SK-N-SH treated with all-trans-retinoic acid at 6 μM for 48 hours (cell line): ENCODE measurements around the gene ART1.

Experiments used
- ATAC-seq: fragments of 200-7000 bp; cut with Tn5 transposase; 3 replicates; pipeline ENCODE4 v1.9.1; 2020; ENCODE audit warnings: mild to moderate bottlenecking, moderate library complexity
- ARNTL ChIP-seq: fragments of 450-650 bp; formaldehyde crosslinking; IDR thresholded peaks from 2 replicates; pipeline ENCODE4 v1.5.0; 2020; ENCODE audit warnings: low read depth, mild to moderate bottlenecking, moderate library complexity, borderline replicate concordance
- CSDC2 ChIP-seq: fragments of 250-450 bp; sonication (Bioruptor Pico); IDR thresholded peaks from 2 replicates; pipeline ENCODE4 v1.5.0; 2020; ENCODE audit warnings: mild to moderate bottlenecking, moderate library complexity
- CSRNP3 ChIP-seq: fragments of 250-450 bp; sonication (Bioruptor Pico); IDR thresholded peaks from 2 replicates; pipeline ENCODE4 v1.5.1; 2021; ENCODE audit warnings: mild to moderate bottlenecking, moderate library complexity
- ESRRG ChIP-seq: fragments of 250-450 bp; sonication (Bioruptor Pico); IDR thresholded peaks from 2 replicates; pipeline ENCODE4 v1.6.1; 2021; ENCODE audit warnings: mild to moderate bottlenecking
- GLIS3 ChIP-seq: fragments of 250-450 bp; sonication (Bioruptor Pico); IDR thresholded peaks from 2 replicates; pipeline ENCODE4 v1.5.0; 2020; ENCODE audit warnings: mild to moderate bottlenecking, moderate library complexity
- ISL1 ChIP-seq: fragments of 250-450 bp; sonication (Bioruptor Pico); IDR thresholded peaks from 2 replicates; pipeline ENCODE4 v2.1.2; 2022; ENCODE audit warnings: mild to moderate bottlenecking, moderate library complexity
- OSR1 ChIP-seq: fragments of 250-450 bp; sonication (Bioruptor Pico); IDR thresholded peaks from 2 replicates; pipeline ENCODE4 v1.8.0; 2022; ENCODE audit warnings: moderate library complexity, mild to moderate bottlenecking, inconsistent platforms
- PPARA ChIP-seq: fragments of 250-450 bp; sonication (Bioruptor Pico); IDR thresholded peaks from 2 replicates; pipeline ENCODE4 v1.5.0; 2020; ENCODE audit warnings: mild to moderate bottlenecking, borderline replicate concordance
- RARB ChIP-seq: fragments of 250-450 bp; sonication (Bioruptor Pico); IDR thresholded peaks from 2 replicates; pipeline ENCODE4 v1.8.0; 2021; ENCODE audit warnings: mild to moderate bottlenecking, moderate library complexity
- SNAI2 ChIP-seq: fragments of 250-450 bp; sonication (Bioruptor Pico); IDR thresholded peaks from 2 replicates; pipeline ENCODE4 v1.5.0; 2020; ENCODE audit warnings: mild to moderate bottlenecking, moderate library complexity
- TCF4 ChIP-seq: fragments of 250-450 bp; sonication (Bioruptor Pico); IDR thresholded peaks from 2 replicates; pipeline ENCODE4 v1.8.0; 2021; ENCODE audit warnings: mild to moderate bottlenecking, moderate library complexity, borderline replicate concordance
- TOX ChIP-seq: fragments of 250-450 bp; sonication (Bioruptor Pico); IDR thresholded peaks from 2 replicates; pipeline ENCODE4 v1.8.0; 2021; ENCODE audit warnings: mild to moderate bottlenecking, moderate library complexity, borderline replicate concordance
- ZC3H10 ChIP-seq: fragments of 250-450 bp; sonication (Bioruptor Pico); IDR thresholded peaks from 2 replicates; pipeline ENCODE4 v1.5.1; 2021; ENCODE audit warnings: mild to moderate bottlenecking, moderate library complexity
- ZFP3 ChIP-seq: fragments of 250-450 bp; sonication (Bioruptor Pico); IDR thresholded peaks from 2 replicates; pipeline ENCODE4 v1.5.0; 2020; ENCODE audit warnings: mild to moderate bottlenecking, moderate library complexity
- ZFP30 ChIP-seq: fragments of 450-650 bp; formaldehyde crosslinking; IDR thresholded peaks from 2 replicates; pipeline ENCODE4 v1.5.0; 2022; ENCODE audit warnings: mild to moderate bottlenecking, moderate library complexity
- ZNF565 ChIP-seq: fragments of 450-650 bp; formaldehyde crosslinking; conservative IDR thresholded peaks from 2 replicates; pipeline ENCODE4 v1.5.0; 2020; ENCODE audit warnings: low read depth, mild to moderate bottlenecking, moderate library complexity
- ZNF70 ChIP-seq: fragments of 450-650 bp; formaldehyde crosslinking; IDR thresholded peaks from 2 replicates; pipeline ENCODE4 v1.5.0; 2020; ENCODE audit warnings: mild to moderate bottlenecking, moderate library complexity
- ZNF8 ChIP-seq: fragments of 450-650 bp; formaldehyde crosslinking; IDR thresholded peaks from 2 replicates; pipeline ENCODE4 v1.5.0; 2020; ENCODE audit warnings: mild to moderate bottlenecking, moderate library complexity
- TF ChIP-seq, protein P1 (sequence below): fragments of 250-450 bp; sonication (Bioruptor Pico); IDR thresholded peaks from 2 replicates; pipeline ENCODE4 v1.8.0; 2020; ENCODE audit warnings: mild to moderate bottlenecking, moderate library complexity, borderline replicate concordance
- TF ChIP-seq, protein P2 (sequence below): fragments of 250-450 bp; sonication (Bioruptor Pico); IDR thresholded peaks from 2 replicates; pipeline ENCODE4 v1.8.0; 2021; ENCODE audit warnings: low read depth, mild to moderate bottlenecking, moderate library complexity, borderline replicate concordance
- TF ChIP-seq, protein P3 (sequence below): fragments of 250-450 bp; sonication (Bioruptor Pico); IDR thresholded peaks from 2 replicates; pipeline ENCODE4 v1.5.0; 2020; ENCODE audit warnings: mild to moderate bottlenecking, moderate library complexity

The ART1 gene

DNA sequence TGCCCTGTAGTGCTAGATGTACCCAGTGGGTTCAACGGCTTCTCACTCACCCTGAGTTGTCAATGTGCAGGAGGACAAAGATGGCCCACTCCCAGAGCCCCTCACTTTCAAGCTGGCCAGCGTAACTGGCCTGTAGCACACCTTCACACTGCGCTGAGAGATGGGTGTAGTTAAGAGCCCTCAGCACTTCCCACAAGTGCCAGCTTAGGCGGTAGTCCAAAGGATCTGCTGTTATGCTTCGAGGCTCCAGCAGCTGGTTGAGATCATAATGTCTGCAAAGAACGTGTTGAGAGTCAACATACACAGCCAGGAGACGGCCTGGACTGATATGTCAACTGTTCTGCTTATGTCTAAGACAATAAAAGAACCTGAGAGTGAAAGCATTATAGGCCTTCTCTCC lies 41.0 kb downstream of the ART1 start (continued):
- TF ChIP-seq SNAI2 (no peak), PPARA (no peak)
- TF ChIP-seq, protein P1, sequence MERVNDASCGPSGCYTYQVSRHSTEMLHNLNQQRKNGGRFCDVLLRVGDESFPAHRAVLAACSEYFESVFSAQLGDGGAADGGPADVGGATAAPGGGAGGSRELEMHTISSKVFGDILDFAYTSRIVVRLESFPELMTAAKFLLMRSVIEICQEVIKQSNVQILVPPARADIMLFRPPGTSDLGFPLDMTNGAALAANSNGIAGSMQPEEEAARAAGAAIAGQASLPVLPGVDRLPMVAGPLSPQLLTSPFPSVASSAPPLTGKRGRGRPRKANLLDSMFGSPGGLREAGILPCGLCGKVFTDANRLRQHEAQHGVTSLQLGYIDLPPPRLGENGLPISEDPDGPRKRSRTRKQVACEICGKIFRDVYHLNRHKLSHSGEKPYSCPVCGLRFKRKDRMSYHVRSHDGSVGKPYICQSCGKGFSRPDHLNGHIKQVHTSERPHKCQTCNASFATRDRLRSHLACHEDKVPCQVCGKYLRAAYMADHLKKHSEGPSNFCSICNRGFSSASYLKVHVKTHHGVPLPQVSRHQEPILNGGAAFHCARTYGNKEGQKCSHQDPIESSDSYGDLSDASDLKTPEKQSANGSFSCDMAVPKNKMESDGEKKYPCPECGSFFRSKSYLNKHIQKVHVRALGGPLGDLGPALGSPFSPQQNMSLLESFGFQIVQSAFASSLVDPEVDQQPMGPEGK: no peak

- TF ChIP-seq ESRRG (no peak), ISL1 (CRISPR knock-in tag) (no peak), ZFP3 (no peak), ZC3H10 (no peak), TOX (CRISPR knock-in tag) (no peak)
- no peak for ATAC-seq
Observed at GRCh38 chr11:3686751-3687150, 41.8 kb downstream of the ART1 start.

- TF ChIP-seq CSRNP3 (no peak), GLIS3 (CRISPR knock-in tag) (no peak), ARNTL (CRISPR knock-in tag) (no peak), SNAI2 (no peak), CSDC2 (CRISPR knock-in tag) (no peak), ZFP3 (no peak), ZNF565 (CRISPR knock-in tag) (no peak), ZNF8 (CRISPR knock-in tag) (no peak), ZNF70 (CRISPR knock-in tag) (no peak)
- no peak for ATAC-seq
Observed at GRCh38 chr11:3700410-3700809, 55.5 kb downstream of the ART1 start.

- no peak for ATAC-seq
- TF ChIP-seq ISL1 (CRISPR knock-in tag): no peak
- no peak for TF ChIP-seq RARB (CRISPR knock-in tag)
- no peak for TF ChIP-seq ZNF8 (CRISPR knock-in tag)
- TF ChIP-seq, protein P2, sequence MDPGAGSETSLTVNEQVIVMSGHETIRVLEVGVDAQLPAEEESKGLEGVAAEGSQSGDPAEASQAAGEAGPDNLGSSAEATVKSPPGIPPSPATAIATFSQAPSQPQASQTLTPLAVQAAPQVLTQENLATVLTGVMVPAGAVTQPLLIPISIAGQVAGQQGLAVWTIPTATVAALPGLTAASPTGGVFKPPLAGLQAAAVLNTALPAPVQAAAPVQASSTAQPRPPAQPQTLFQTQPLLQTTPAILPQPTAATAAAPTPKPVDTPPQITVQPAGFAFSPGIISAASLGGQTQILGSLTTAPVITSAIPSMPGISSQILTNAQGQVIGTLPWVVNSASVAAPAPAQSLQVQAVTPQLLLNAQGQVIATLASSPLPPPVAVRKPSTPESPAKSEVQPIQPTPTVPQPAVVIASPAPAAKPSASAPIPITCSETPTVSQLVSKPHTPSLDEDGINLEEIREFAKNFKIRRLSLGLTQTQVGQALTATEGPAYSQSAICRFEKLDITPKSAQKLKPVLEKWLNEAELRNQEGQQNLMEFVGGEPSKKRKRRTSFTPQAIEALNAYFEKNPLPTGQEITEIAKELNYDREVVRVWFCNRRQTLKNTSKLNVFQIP: no peak
- TF ChIP-seq OSR1 (CRISPR knock-in tag): no peak
- TF ChIP-seq ZFP30 (CRISPR knock-in tag): no peak
- no peak for TF ChIP-seq ESRRG
- TF ChIP-seq, protein P1: no peak
- no peak for TF ChIP-seq PPARA
- no peak for TF ChIP-seq SNAI2
- TF ChIP-seq ZC3H10: no peak
- TF ChIP-seq TCF4 (CRISPR knock-in tag): no peak
- no peak for TF ChIP-seq GLIS3 (CRISPR knock-in tag)
- no peak for TF ChIP-seq CSRNP3
- no peak for TF ChIP-seq TOX (CRISPR knock-in tag)
- no peak for TF ChIP-seq ZNF70 (CRISPR knock-in tag)
Observed at GRCh38 chr11:3700910-3701309, 56.0 kb downstream of the ART1 start.

GRCh38 chr11:3703383-3703782 lies 58.5 kb downstream of the ART1 start:
- no peak for TF ChIP-seq OSR1 (CRISPR knock-in tag)
- TF ChIP-seq ISL1 (CRISPR knock-in tag): no peak
- TF ChIP-seq ARNTL (CRISPR knock-in tag): no peak
- no peak for TF ChIP-seq RARB (CRISPR knock-in tag)
- TF ChIP-seq PPARA: no peak
- TF ChIP-seq, protein P3, sequence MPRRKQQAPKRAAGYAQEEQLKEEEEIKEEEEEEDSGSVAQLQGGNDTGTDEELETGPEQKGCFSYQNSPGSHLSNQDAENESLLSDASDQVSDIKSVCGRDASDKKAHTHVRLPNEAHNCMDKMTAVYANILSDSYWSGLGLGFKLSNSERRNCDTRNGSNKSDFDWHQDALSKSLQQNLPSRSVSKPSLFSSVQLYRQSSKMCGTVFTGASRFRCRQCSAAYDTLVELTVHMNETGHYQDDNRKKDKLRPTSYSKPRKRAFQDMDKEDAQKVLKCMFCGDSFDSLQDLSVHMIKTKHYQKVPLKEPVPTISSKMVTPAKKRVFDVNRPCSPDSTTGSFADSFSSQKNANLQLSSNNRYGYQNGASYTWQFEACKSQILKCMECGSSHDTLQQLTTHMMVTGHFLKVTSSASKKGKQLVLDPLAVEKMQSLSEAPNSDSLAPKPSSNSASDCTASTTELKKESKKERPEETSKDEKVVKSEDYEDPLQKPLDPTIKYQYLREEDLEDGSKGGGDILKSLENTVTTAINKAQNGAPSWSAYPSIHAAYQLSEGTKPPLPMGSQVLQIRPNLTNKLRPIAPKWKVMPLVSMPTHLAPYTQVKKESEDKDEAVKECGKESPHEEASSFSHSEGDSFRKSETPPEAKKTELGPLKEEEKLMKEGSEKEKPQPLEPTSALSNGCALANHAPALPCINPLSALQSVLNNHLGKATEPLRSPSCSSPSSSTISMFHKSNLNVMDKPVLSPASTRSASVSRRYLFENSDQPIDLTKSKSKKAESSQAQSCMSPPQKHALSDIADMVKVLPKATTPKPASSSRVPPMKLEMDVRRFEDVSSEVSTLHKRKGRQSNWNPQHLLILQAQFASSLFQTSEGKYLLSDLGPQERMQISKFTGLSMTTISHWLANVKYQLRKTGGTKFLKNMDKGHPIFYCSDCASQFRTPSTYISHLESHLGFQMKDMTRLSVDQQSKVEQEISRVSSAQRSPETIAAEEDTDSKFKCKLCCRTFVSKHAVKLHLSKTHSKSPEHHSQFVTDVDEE (CRISPR knock-in tag): no peak
- TF ChIP-seq ZFP30 (CRISPR knock-in tag): no peak
- TF ChIP-seq ZNF70 (CRISPR knock-in tag): no peak
- no peak for ATAC-seq
